HepG2 (cell line): ENCODE measurements around the gene ZNF282. TPM values are rescaled to one million over a fixed set of nuclear protein-coding genes. Genes with fewer than 3 reads are reported as not detected.
A peak's percentile ranks its signal among the peaks of the same experiment; 100 is the strongest.

Experiments
- E2F1 ChIP-seq: sonication (generic); formaldehyde crosslinking; IDR thresholded peaks from 2 replicates; pipeline ENCODE4 v1.5.0; 2020; ENCODE audit warnings: missing genetic modification reagents
- ERF ChIP-seq: IDR thresholded peaks from 2 replicates; pipeline ENCODE4 v1.6.1; 2018; ENCODE audit warnings: missing biosample characterization, missing genetic modification reagents
- GFI1 ChIP-seq: sonication (generic); formaldehyde crosslinking; IDR thresholded peaks from 2 replicates; pipeline ENCODE4 v1.5.0; 2020; ENCODE audit warnings: missing genetic modification reagents, mild to moderate bottlenecking, borderline replicate concordance
- HNF1A ChIP-seq, 2 experiments: sonication (generic) in 1 of 2; formaldehyde crosslinking in 1 of 2; IDR thresholded peaks; 2 replicates each; pipeline versions ENCODE4 v1.4.0 to v1.6.1; 2016 to 2020; ENCODE audit warnings: borderline replicate concordance in 1 of 2, low read depth in 1 of 2, mild to moderate bottlenecking in 1 of 2, missing genetic modification reagents in 1 of 2
- THYN1 ChIP-seq: sonication (generic); formaldehyde crosslinking; IDR thresholded peaks from 2 replicates; pipeline ENCODE4 v1.8.1; 2023; ENCODE audit warnings: low read depth, mild to moderate bottlenecking, moderate library complexity, missing genetic modification reagents, borderline replicate concordance
- TMF1 ChIP-seq: sonication (generic); formaldehyde crosslinking; IDR thresholded peaks from 2 replicates; pipeline ENCODE4 v1.8.1; 2022; ENCODE audit warnings: low read depth, missing genetic modification reagents
- TOE1 ChIP-seq: sonication (generic); formaldehyde crosslinking; IDR thresholded peaks from 2 replicates; pipeline ENCODE4 v1.4.0; 2020; ENCODE audit warnings: mild to moderate bottlenecking, missing genetic modification reagents
- TRIM22 ChIP-seq: fragments of 450-650 bp; IDR thresholded peaks from 2 replicates; pipeline ENCODE4 v1.6.1; 2017
- ZBTB39 ChIP-seq: sonication (generic); formaldehyde crosslinking; IDR thresholded peaks from 2 replicates; pipeline ENCODE4 v1.5.0; 2020; ENCODE audit warnings: missing genetic modification reagents
- ZGPAT ChIP-seq: IDR thresholded peaks from 2 replicates; pipeline ENCODE4 v1.6.1; 2016; ENCODE audit warnings: mild to moderate bottlenecking
- ZMYM2 ChIP-seq: sonication (generic); formaldehyde crosslinking; IDR thresholded peaks from 2 replicates; pipeline ENCODE4 v1.8.0; 2022; ENCODE audit warnings: mild to moderate bottlenecking, missing genetic modification reagents
- ZNF205 ChIP-seq: IDR thresholded peaks from 2 replicates; pipeline ENCODE4 v1.6.1; 2018; ENCODE audit warnings: missing biosample characterization, missing genetic modification reagents
- ZNF333 ChIP-seq: sonication (generic); formaldehyde crosslinking; IDR thresholded peaks from 2 replicates; pipeline ENCODE4 v1.4.0; 2020; ENCODE audit warnings: mild to moderate bottlenecking, missing genetic modification reagents, borderline replicate concordance
- ZNF468 ChIP-seq: sonication (generic); formaldehyde crosslinking; IDR thresholded peaks from 2 replicates; pipeline ENCODE4 v1.8.0; 2022; ENCODE audit warnings: mild to moderate bottlenecking, moderate library complexity, missing genetic modification reagents
- ZNF710 ChIP-seq: sonication (generic); formaldehyde crosslinking; IDR thresholded peaks from 2 replicates; pipeline ENCODE4 v1.5.0; 2020; ENCODE audit warnings: mild to moderate bottlenecking, missing genetic modification reagents, borderline replicate concordance
- polyA plus RNA-seq, 8 experiments: library from polyadenylated mRNA; depleted of rRNA in 3 of 8; stranded (reverse) in 7 of 8; unstranded in 1 of 8; fragments of >200 nt; fragmentation: Illumina TruSeq in 4 of 8; extraction: Trizol in 4 of 8; gene quantifications; 2 replicates each; pipeline versions ENCODE4 v1.2.1 to v1.2.3, GENCODE V29; 2011 to 2016; ENCODE audit warnings: low read depth in 4 of 8, missing spikeins in 1 of 8, mixed read lengths in 1 of 8; ENCODE audit not compliant: insufficient read depth in 1 of 8
- total RNA-seq, 5 experiments: library from RNA; depleted of rRNA; stranded (reverse); fragments of >200 nt; fragmentation: Illumina TruSeq; extraction: Trizol; gene quantifications; 2 replicates each; pipeline ENCODE4 v1.2.3, GENCODE V29; 2016; ENCODE audit warnings: low read depth in 1 of 5

The ZNF282 gene
- total and polyA plus RNA-seq, 2 of the 13 experiments (the other 11 are each of a cell fraction or from before 2014, with no cell fraction given), result 9.1 to 20.9 TPM

GRCh38 chr7:149239345-149240143, 44.2 kb downstream of the ZNF282 start, which contains the start of gene ZNF212 (continued):
- TF ChIP-seq ZBTB39 (CRISPR knock-in tag) (no peak), GFI1 (CRISPR knock-in tag) (peak; percentile 31; the same call in 1 of the 2 replicates), TOE1 (CRISPR knock-in tag) (no peak), ZGPAT (CRISPR knock-in tag) (peak; percentile 95), ZNF205 (CRISPR knock-in tag) (peak; percentile 86), ERF (CRISPR knock-in tag) (peak; percentile 85), HNF1A (IDR thresholded peaks at IDR 0.05; ENCODE audit: low read depth) (peak; percentile 51), HNF1A (CRISPR knock-in tag; IDR thresholded peaks at IDR 0.05; ENCODE audit: borderline replicate concordance) (peak; percentile 62; the same call in 1 of the 2 replicates), ZNF333 (CRISPR knock-in tag) (peak; percentile 93), THYN1 (CRISPR knock-in tag) (no peak), ZNF468 (CRISPR knock-in tag) (no peak), E2F1 (peak; percentile 52; the same call in 1 of the 2 replicates), ZNF710 (CRISPR knock-in tag) (peak; percentile 66; the same call in 1 of the 2 replicates), TMF1 (no peak), ZMYM2 (no peak), TRIM22 (no peak)
